ENCODE measurements around the gene RANBP17.

GRCh38 chr5:170818232-170818631 is 43.6 kb upstream of the RANBP17 start:
- TF ChIP-seq CTCF (conservative IDR thresholded peaks at IDR 0.05) (no peak), EZH2 (IDR thresholded peaks at IDR 0.05; ENCODE audit: low read depth) (no peak)

All from PC-9 (cell line).